Limb (tissue), 2 donors: Measurements from ENCODE around the gene KRTAP5-6.
A peak's percentile ranks its signal among the peaks of the same experiment; 100 is the strongest.

ENCODE experiments used
- DNase-seq, 2 donors: peaks; one replicate each; pipeline ENCODE4 v3.0.0-alpha.2; 2016; ENCODE audit errors: extremely low spot score in 2 of 2

The KRTAP5-6 gene

GRCh38 chr11:1702506-1702905, 5.5 kb downstream of the KRTAP5-6 start:
- no peak for DNase-seq

- DNase-seq = peak in 1 of 2 donors; percentile 2
Measured at GRCh38 chr11:1703146-1703545, 6.2 kb downstream of the KRTAP5-6 start.

- DNase-seq = peak in 1 of 2 donors; percentile 17
Measured at GRCh38 chr11:1705126-1706052, 8.4 kb downstream of the KRTAP5-6 start.

- DNase-seq = peak in 1 of 2 donors; percentile 23
Measured at GRCh38 chr11:1706634-1707400, 9.8 kb downstream of the KRTAP5-6 start.

GRCh38 chr11:1707751-1708150, 10.8 kb downstream of the KRTAP5-6 start:
- DNase-seq = peak in 1 of 2 donors; percentile 3

- peak in 1 of 2 donors; percentile 11 for DNase-seq
Measured at GRCh38 chr11:1708716-1709115, 11.7 kb downstream of the KRTAP5-6 start.

GRCh38 chr11:1714908-1715885, 18.2 kb downstream of the KRTAP5-6 start:
- no peak for DNase-seq

GRCh38 chr11:1717745-1718144, 20.8 kb downstream of the KRTAP5-6 start:
- DNase-seq = no peak

GRCh38 chr11:1718326-1718725, 21.3 kb downstream of the KRTAP5-6 start:
- DNase-seq = no peak

- DNase-seq = no peak
Measured at GRCh38 chr11:1719781-1720180, 22.8 kb downstream of the KRTAP5-6 start.

GRCh38 chr11:1727096-1727690, 30.2 kb downstream of the KRTAP5-6 start:
- no peak for DNase-seq

GRCh38 chr11:1727861-1728260, 30.9 kb downstream of the KRTAP5-6 start:
- DNase-seq = no peak

GRCh38 chr11:1728301-1728700, 31.3 kb downstream of the KRTAP5-6 start:
- no peak for DNase-seq

GRCh38 chr11:1728931-1729691, 32.1 kb downstream of the KRTAP5-6 start:
- no peak for DNase-seq

- DNase-seq = no peak
Measured at GRCh38 chr11:1729692-1730011, 32.7 kb downstream of the KRTAP5-6 start.

- no peak for DNase-seq
Measured at GRCh38 chr11:1730059-1730629, 33.1 kb downstream of the KRTAP5-6 start.

GRCh38 chr11:1731451-1732059, 34.6 kb downstream of the KRTAP5-6 start:
- DNase-seq = no peak

GRCh38 chr11:1732418-1733008, 35.5 kb downstream of the KRTAP5-6 start:
- DNase-seq = no peak
